Endothelial cell of umbilical vein (primary cell): ENCODE data around the gene CXCR6. TPM values are rescaled to one million over a fixed set of nuclear protein-coding genes. Genes with fewer than 3 reads are reported as not detected.

ENCODE experiments used
- BruUV-seq: library from RNA; stranded (reverse); fragments of 400-500 nt; replicated peaks from 2 replicates; lab custom pipeline; 2021; lab: Mats Ljungman, UMichigan
- CTCF ChIA-PET: fragments of 300-600, 350-600 bp; sonication (Branson Sonifier 250); formaldehyde crosslinking; loops from one replicate; lab custom pipeline; 2021; ENCODE audit warnings: antibody characterized with exemption, inconsistent platforms; lab: Charles Lee
- POLR2A ChIA-PET: fragments of 300-600, 350-600 bp; sonication (Branson Sonifier 250); formaldehyde crosslinking; loops from one replicate; lab custom pipeline; 2021; ENCODE audit warnings: antibody characterized with exemption, inconsistent platforms; lab: Charles Lee
- DNase-seq: peaks from one replicate; pipeline ENCODE4 v3.0.0-alpha.2; 2011; ENCODE audit warnings: low read depth, low spot score
- FAIRE-seq: peaks from 2 replicates; lab custom pipeline; 2011; peaks lifted over from hg19 to GRCh38; lab: Jason Lieb, UNC
- H2AFZ ChIP-seq: 2 replicates; pipeline ENCODE4 v1.6.0; 2012; ENCODE audit warnings: low read depth, low read length, control low read depth, inconsistent platforms
- H3K27ac ChIP-seq: 2 replicates; pipeline ENCODE4 v1.5.1; 2011; ENCODE audit warnings: low read depth, mild to moderate bottlenecking, control low read depth, low read length, moderate library complexity; ENCODE audit not compliant: insufficient read depth
- H3K27me3 ChIP-seq, 2 experiments: 2 replicates each; pipeline versions ENCODE4 v1.6.0 to v1.6.1; 2011; ENCODE audit warnings: low read length in 2 of 2, mixed read lengths in 1 of 2; ENCODE audit not compliant: control insufficient read depth in 2 of 2, insufficient read depth in 2 of 2
- H3K36me3 ChIP-seq, 2 experiments: 2 replicates in 1 of 2; 3 replicates in 1 of 2; pipeline ENCODE4 v1.5.1; 2011; ENCODE audit warnings: low read length in 2 of 2, mild to moderate bottlenecking in 1 of 2, moderate library complexity in 1 of 2; ENCODE audit not compliant: control insufficient read depth in 2 of 2, insufficient read depth in 2 of 2; ENCODE audit errors: extremely low read depth in 1 of 2
- H3K4me1 ChIP-seq: 3 replicates; pipeline ENCODE4 v1.5.1; 2011; ENCODE audit warnings: mild to moderate bottlenecking, low read length; ENCODE audit not compliant: control insufficient read depth, insufficient read depth; ENCODE audit errors: extremely low read depth
- H3K4me2 ChIP-seq: 2 replicates; pipeline ENCODE4 v1.6.1; 2011; ENCODE audit warnings: low read length, control low read depth, mixed read lengths; ENCODE audit not compliant: insufficient read depth
- H3K4me3 ChIP-seq, 3 experiments: fragments of 200-600 bp in 1 of 3; sonication (generic), shearing (Covaris generic) in 1 of 3; replicated peaks in 1 of 3; 2 replicates each; pipeline ENCODE4 v1.5.1; 2011 to 2016; ENCODE audit warnings: control low read depth in 3 of 3, low read length in 3 of 3, mild to moderate bottlenecking in 2 of 3, inconsistent platforms in 1 of 3, low read depth in 1 of 3, moderate library complexity in 1 of 3; ENCODE audit not compliant: insufficient read depth in 1 of 3
- H3K79me2 ChIP-seq: 2 replicates; pipeline ENCODE4 v1.6.0; 2012; ENCODE audit warnings: low read length, inconsistent platforms; ENCODE audit not compliant: control insufficient read depth, insufficient read depth
- H3K9ac ChIP-seq: replicated peaks from 2 replicates; pipeline ENCODE3; 2011; ENCODE audit warnings: low read length, control low read depth; ENCODE audit not compliant: insufficient read depth; ENCODE audit errors: extremely low read depth
- H3K9me1 ChIP-seq: replicated peaks from 3 replicates; pipeline ENCODE4 v1.6.0; 2011; ENCODE audit warnings: mild to moderate bottlenecking, low read length; ENCODE audit not compliant: control insufficient read depth, insufficient read depth; ENCODE audit errors: extremely low read depth
- H3K9me3 ChIP-seq: replicated peaks from 2 replicates; pipeline ENCODE4 v1.5.1; 2012; ENCODE audit warnings: low read length, inconsistent platforms; ENCODE audit not compliant: control insufficient read depth, insufficient read depth
- H4K20me1 ChIP-seq: replicated peaks from 2 replicates; pipeline ENCODE3; 2011; ENCODE audit warnings: mild to moderate bottlenecking, low read length; ENCODE audit not compliant: control insufficient read depth, insufficient read depth; ENCODE audit errors: extremely low read depth
- CTCF ChIP-seq, 2 donors: IDR thresholded peaks; 1 replicate in 1 of 2; 2 replicates in 1 of 2; pipeline ENCODE4 v1.5.1; 2011; ENCODE audit warnings: low read length in 2 of 2, mild to moderate bottlenecking in 2 of 2, moderate library complexity in 2 of 2, control low read depth in 1 of 2, inconsistent platforms in 1 of 2, low read depth in 1 of 2; ENCODE audit not compliant: insufficient read depth in 1 of 2; ENCODE audit errors: extremely low read depth in 1 of 2
- EZH2 ChIP-seq: IDR thresholded peaks from 2 replicates; pipeline ENCODE4 v1.6.1; 2012; ENCODE audit warnings: borderline replicate concordance, low read depth, mild to moderate bottlenecking, moderate library complexity, low read length, inconsistent platforms; ENCODE audit not compliant: severe bottlenecking
- FOS ChIP-seq: IDR thresholded peaks from 2 replicates; pipeline ENCODE4 v1.6.1; 2011; ENCODE audit warnings: mild to moderate bottlenecking, low read length, moderate library complexity, borderline replicate concordance; ENCODE audit not compliant: insufficient read depth
- GATA2 ChIP-seq: IDR thresholded peaks from 2 replicates; pipeline ENCODE4 v1.7.0; 2011; ENCODE audit warnings: low read depth, mild to moderate bottlenecking, moderate library complexity, mixed read lengths, low read length; ENCODE audit not compliant: insufficient read length, insufficient read depth
- JUN ChIP-seq: IDR thresholded peaks from 2 replicates; pipeline ENCODE4 v1.6.1; 2011; ENCODE audit warnings: borderline replicate concordance, low read depth; ENCODE audit not compliant: insufficient read length, insufficient read depth
- MAX ChIP-seq: IDR thresholded peaks from 2 replicates; pipeline ENCODE4 v1.6.1; 2011; ENCODE audit not compliant: insufficient read depth, insufficient read length
- MYC ChIP-seq: IDR thresholded peaks from one replicate; pipeline ENCODE4 v1.6.1; 2011; ENCODE audit warnings: mild to moderate bottlenecking, low read depth, low read length
- POLR2A ChIP-seq: IDR thresholded peaks from 2 replicates; pipeline ENCODE4 v1.6.1; 2012; ENCODE audit warnings: low read depth, mild to moderate bottlenecking, control low read depth, low read length
- POLR2AphosphoS5 ChIP-seq: IDR thresholded peaks from 2 replicates; pipeline ENCODE4 v1.6.1; 2012; ENCODE audit warnings: low read depth, mild to moderate bottlenecking, control low read depth, low read length, moderate library complexity; ENCODE audit not compliant: insufficient read depth
- dilution Hi-C: fragments of 300-500 bp; cut with MboI; formaldehyde crosslinking; loops from one replicate; pipeline ENCODE4 v1.15.0; 2019; ENCODE audit warnings: low sequenced_read_pairs; ENCODE audit not compliant: extremely low pct_ligation_motif_present
- intact Hi-C: fragments of 100-400 bp; cut with micrococcal nuclease; formaldehyde crosslinking; loops from one replicate; pipeline ENCODE4 v1.10.0; 2022
- polyA plus RNA-seq, 4 experiments: library from polyadenylated mRNA; depleted of rRNA in 3 of 4; stranded (reverse) in 3 of 4; unstranded in 1 of 4; fragments of >200 nt; gene quantifications; 2 replicates each; pipeline versions ENCODE4 v1.2.1 to v1.2.3, GENCODE V29; 2011 to 2012; ENCODE audit warnings: missing spikeins in 1 of 4
- total RNA-seq: library from RNA; stranded (reverse); gene quantifications from 2 replicates; pipeline ENCODE4 v1.2.3, GENCODE V29; 2021

CXCR6 gene
- total and polyA plus RNA-seq, 2 donors (not counting 3 experiments of a cell fraction or from before 2014, with no cell fraction given): not detected

- Histone ChIP-seq H2AFZ (no peak overlapping the region), H3K4me3 (no peak overlapping the region), H3K4me1 (no peaks in the 10 kb centered on the region), H3K9me3 (no peaks in the 10 kb centered on the region), H3K36me3 (peaks cover 0 to 29% of the 10 kb centered on the region in 2 experiments), H3K27ac (no peak overlapping the region), H3K79me2 (no peaks in the 10 kb centered on the region), H3K4me2 (no peak overlapping the region), H3K9ac (no peak overlapping the region), H3K27me3 (no peaks in the 10 kb centered on the region), H4K20me1 (no peaks in the 10 kb centered on the region), H3K9me1 (no peaks in the 10 kb centered on the region)
- intact Hi-C loops (no loop called here), dilution Hi-C loops (no loop called here)
- ChIA-PET POLR2A (no interaction called here), CTCF (interaction anchor here (1.1 to 3.9 kb wide), 3 partner anchors 11 to 170 kb away, joined by 3 to 52 read pairs (median 3); no protein-coding TSS in a partner anchor)
- TF ChIP-seq MAX (no peak), JUN (no peak), POLR2A (no peak), CTCF (IDR thresholded peaks at IDR 0.05; ENCODE audit: extremely low read depth in 1 of 2, insufficient read depth in 1 of 2, low read depth in 1 of 2, low read length in 2 of 2) (no peak), MYC (no peak), EZH2 (no peak), FOS (no peak), POLR2AphosphoS5 (no peak), GATA2 (no peak)
- FAIRE-seq (no peak), DNase-seq (no peak)
- BruUV-seq: no TSS peak
Observed at GRCh38 chr3:45932112-45932511, 11.2 kb upstream of the CXCR6 start.
